NCI-H460 (cell line): Measurements from ENCODE around the gene SNCG. TPM values are rescaled to one million over a fixed set of nuclear protein-coding genes. Genes with fewer than 3 reads are reported as not detected.
"Not testable (repeated sequence)": the region's sequence is repeated elsewhere in the genome, so short reads cannot be mapped to it uniquely, and the experiment has no call there.

Experiments
- DNase-seq: peaks from one replicate; pipeline ENCODE4 v3.0.0-alpha.2; 2016; ENCODE audit warnings: low read depth; ENCODE audit errors: extremely low read depth
- polyA plus RNA-seq: library from polyadenylated mRNA; depleted of rRNA; stranded (reverse); fragments of >200 nt; gene quantifications from 2 replicates; pipeline ENCODE4 v1.2.3, GENCODE V29; 2014; cell fraction: nucleus; rRNA removed
- total RNA-seq: library from RNA; depleted of rRNA; stranded (reverse); fragments of >200 nt; shearing (Covaris generic); gene quantifications from 2 replicates; pipeline ENCODE4 v1.2.3, GENCODE V29; 2014; rRNA removed

The SNCG gene
- 14.6 and 18.9 TPM in 2 replicates for total RNA-seq
- 29.0 and 32.5 TPM in 2 replicates for polyA plus RNA-seq

DNA sequence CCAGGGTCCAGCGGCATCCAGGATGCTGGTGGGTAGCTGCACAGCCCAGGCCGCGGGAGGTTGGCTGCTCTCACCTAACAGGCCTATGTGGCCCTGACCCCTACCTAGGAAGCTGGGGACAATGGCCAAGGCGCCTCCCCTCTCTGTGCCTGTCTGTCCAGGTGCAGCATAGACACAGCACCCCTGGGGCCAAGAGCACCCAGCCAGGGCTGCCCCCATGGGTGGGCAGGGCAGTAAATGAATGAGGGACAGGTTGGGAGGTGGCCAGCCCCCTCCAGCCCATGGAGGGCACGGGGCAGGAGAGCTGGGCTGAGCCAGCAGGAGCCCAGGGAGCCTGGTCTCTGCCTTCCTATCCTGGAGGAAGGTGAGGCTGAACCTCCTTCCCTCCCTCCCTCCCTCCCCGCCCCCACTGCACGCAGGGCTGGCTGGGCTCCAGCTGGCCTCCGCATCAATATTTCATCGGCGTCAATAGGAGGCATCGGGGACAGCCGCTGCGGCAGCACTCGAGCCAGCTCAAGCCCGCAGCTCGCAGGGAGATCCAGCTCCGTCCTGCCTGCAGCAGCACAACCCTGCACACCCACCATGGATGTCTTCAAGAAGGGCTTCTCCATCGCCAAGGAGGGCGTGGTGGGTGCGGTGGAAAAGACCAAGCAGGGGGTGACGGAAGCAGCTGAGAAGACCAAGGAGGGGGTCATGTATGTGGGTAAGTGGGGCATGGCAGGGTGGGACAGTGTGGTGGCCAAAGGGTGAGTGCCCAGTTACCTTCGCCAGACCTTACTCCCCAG lies at the start of gene SNCG:
SNCG (plus strand) TSS at position 484 of the 785 bp plus-strand sequence; CDS start at position 583, 99 bp downstream.
- no peak for DNase-seq

DNA sequence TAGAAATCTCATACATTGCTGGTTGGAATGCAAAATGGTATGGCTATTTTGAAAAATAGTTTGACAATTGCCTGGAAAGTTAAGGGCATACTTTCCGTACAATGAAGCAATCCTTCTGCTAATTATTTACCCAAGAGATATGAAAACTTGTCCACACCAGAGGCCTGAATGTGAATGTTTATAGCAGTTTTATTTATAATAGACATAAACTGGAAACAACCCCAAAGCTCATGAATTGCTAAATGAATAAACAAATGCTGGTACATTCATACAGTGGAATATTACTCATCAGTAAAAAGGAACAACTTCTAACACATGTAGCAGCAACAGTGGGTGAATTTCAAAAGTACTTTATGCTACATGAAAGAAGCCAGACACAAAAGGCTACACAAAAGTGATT lies 43.7 kb upstream of the SNCG start:
- DNase-seq, result no peak

DNA sequence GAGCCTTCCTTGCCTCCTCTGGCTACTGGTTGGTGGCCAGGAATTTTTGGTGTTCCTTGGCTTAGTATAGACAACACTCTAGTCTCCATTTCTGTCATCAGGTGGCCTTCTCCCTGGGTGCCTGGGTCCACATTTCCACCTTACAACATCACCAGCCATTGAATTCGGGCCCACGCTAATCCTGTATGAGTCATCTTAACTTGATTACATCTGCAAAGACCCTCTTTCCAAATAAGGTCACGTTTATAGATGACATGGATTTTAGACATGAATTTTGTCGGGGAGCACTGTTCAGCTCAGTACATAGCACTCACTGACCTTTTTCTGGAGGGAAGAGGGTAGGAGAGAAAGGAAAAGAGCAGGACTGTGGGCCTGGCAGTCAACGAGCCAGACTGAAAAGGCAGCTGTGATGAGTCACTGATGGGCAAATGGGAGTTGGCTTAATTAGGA lies 40.4 kb upstream of the SNCG start:
- DNase-seq, result no peak

DNA sequence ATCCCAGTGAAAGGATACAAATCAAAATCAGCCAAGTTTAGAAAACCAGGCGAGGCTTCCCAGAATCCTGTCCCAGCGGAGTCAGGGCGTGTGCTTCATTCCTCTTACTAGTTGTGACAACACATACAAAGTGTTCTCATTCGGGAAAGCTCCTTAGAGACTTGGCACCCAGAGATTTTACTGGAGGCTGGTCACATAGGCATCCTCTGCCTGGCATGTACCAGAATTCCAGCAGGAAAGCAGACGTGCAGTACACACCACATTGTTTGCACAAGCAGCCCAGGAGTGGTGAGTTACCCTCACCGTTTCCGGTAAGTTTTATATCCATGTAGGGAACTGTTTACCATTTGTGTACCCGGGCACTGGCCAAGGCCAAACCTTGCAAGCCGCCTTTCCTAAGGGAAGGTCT lies 35.8 kb upstream of the SNCG start:
- DNase-seq, result no peak

DNA sequence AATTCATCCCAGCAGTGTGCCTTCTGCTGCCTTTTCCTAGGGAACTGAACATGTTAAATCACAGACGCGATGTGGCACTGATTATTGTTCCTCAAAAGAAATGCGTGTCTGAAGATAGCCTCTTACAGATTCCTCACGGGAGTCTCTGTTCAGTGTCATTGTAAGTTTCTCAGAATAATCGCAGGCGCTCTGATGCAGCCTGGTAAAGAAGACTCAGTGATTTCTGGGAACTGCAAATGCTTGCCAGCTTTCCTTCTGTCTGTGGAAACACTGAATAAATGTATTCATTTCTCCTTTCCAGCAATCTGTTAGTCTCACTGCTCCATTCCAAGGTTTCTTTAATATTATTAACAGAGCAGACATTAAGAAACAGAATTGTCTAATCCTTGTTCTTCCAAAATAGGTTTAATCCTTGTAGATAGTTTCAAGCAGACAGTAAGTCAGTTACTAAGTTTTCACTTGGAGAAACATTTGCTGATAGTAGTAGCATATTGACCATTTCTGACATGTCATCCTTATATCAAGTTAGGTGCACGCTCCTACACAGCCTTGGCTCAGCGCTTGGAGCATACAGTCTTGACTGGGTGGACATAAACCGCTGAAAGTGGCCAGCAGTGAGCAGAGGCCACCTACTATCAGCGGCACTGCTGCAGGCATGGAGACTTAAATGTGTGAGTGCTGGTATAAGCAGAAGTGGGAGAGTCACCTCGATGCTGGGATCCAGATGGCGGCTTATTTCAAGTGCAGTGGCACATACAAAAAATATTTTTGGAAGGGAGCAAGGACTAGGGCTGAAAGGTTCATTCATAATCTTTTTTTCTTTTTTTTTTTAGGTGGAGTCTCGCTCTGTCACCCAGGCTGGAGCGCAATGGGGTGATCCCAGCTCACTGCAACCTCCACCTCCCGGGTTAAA lies 28.7 kb upstream of the SNCG start:
- no peak for DNase-seq

DNA sequence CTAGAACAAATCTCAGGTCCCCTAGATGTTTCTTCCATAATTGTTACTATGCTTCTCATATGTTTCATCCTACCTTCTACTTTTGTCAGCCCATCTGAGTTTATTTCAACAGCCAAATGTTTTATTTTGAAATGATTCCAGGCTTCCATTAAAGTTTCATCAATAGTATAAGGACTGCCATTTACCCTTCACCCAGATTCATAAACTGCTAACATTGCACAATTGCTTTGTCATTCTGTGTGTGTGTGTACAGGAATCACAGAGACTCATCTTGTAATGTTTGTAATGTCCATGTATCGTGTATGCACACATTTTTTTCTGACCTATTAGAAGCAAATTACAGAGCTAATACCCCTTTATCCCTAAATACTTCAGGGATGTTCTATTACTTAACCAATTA lies 26.5 kb upstream of the SNCG start:
- no peak for DNase-seq

DNA sequence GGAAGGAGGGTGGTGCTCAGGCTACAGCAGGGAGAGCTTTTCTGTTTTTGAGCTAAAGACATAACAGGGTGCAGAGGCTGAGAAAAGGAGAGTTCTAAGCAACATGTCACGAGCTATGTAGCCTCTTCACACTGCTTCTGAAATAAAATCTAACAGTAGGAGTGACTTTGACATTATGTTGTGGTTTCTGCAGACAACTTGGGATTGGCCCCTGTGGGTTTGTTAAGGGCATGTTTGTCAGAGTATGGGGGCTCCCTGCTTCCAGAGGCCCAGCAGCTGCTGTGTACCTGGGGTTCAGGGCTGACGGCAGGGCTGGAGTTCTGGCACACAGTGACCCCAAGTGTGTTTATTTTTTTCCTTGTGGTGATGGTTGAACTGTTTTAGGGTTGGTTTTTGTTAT lies 25.7 kb upstream of the SNCG start:
- DNase-seq, result no peak

DNA sequence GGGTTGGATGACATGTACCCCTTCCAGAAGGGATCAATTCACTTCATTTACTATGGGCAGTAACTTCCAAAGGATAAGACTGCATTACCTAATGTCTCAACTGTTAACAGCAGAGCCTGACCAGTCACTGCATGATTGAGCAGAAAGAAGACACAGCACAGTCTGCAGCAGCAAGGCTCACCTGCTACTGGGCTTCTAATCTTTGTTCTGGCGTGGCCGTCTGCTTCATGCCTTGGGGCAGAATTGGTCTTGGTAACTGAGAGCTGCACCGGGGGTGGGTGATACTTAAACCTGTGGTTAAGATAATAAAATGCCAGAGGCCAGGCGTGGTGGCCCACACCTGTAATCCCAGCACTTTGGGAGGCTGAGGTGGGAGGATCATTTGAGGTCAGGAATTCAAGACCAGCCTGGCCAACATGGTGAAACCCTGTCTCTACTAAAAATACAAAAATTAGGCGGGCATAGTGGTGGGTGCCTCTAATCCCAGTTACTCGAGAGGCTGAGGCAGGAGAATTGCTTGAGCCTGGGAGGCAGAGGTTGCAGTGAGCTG lies 24.2 kb upstream of the SNCG start:
- not testable (repeated sequence) for DNase-seq

DNA sequence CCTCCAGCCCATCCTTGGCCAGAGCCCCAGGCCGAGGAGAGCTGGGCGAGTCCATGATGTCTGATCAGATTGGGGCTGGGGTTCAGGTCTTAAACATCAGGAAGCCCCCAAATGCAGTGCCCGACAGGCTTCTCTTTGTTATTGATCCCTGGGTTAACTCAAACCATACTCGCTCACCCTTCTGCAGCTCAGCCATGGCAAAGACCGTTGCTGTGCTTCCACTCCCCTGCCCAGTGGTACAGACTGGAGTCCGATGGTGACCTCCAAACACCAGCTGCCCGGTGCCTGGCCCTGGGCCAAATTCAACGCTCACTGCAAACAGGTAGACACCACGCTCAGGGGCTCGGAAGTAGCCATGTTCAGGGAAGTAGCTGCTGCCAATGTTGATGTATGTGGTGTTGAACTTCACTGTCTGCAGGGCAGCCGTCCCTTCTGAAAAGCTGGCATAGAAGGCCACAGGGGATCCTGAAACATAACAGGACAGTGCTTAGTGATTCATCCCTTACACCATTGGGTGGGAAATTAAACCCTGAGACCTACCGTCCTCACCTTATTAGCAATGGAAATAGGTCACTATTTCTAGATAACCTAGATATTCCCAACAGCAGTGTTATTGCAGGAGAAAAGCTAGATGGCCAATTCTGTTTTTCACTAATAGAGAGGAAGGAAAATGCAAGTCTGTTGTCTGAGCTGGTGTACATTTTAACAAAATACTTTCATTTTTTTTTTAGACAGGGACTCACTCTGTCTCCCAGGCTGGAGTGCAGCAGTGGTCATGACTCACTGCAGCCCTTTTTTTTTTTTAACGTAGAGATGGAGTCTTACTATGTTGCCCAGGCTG lies 21.5 kb upstream of the SNCG start:
- no peak for DNase-seq

DNA sequence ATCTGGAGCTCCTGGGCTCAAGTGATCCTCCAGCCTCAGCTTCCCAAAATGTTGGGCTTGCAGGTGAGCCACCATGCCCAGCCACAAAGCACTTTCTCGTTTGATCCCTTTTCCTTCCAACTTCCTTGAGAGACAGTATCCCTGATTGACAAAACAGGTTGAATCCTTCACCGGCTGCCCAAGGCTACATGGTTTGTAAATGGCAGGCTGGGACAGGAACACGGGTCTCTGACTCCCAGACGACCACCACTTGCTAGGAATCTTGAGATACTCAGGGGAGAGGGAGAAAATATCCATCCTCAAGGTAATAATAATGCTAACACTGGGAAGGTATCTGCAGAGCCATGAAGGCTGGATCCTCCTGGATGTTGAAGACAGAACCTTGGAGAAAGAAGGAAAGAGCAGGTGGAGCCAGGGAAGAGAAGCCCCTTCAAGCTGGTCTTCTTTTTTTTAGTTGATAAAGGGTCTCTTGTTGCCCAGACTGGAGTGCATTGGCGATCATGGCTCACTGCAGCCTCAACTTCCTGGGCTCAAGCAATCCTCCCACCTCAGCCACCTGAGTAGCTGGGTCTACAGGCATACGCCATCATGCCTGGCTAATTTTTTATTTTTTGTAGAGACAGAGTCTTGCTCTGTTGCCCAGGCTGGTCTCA lies 20.8 kb upstream of the SNCG start:
- DNase-seq, result no peak

DNA sequence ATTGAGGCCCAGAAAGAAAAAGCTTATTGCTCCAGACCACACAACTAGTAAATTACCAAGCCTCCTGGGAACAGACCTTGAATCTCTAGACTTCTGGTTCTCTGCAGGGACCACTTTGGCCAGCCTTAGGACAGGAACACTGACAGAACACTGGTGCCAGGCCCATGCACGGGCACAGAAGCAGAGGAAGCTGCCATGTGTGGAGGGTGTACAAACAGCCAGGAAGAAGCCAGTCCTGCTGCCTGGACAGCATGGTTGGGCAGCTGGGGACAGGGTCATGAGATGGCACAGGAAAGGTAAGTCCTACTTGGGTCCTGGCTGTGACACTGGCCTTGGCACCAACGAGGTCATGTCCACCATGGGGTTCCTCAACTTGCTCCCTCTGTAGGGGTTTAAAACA lies 20.1 kb upstream of the SNCG start:
- DNase-seq, result no peak

DNA sequence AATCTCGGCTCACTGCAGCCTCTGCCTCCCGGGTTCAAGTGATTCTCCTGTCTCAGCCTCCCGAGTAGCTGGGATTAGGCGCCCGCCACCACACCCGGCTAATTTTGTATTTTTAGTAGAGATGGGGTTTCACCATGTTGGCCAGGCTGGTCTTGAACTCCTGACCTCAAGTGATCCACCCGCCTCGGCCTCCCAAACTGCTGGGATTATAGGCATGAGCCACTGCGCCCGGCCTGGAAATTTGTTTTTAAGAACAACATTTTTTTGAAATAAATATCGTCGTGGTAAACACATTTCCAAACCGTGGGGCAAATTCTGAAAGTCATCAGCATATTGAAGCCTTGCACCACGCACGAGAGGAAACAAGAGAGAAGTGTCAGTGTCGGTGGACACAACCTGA lies 18.3 kb upstream of the SNCG start:
- not testable (repeated sequence) for DNase-seq

DNA sequence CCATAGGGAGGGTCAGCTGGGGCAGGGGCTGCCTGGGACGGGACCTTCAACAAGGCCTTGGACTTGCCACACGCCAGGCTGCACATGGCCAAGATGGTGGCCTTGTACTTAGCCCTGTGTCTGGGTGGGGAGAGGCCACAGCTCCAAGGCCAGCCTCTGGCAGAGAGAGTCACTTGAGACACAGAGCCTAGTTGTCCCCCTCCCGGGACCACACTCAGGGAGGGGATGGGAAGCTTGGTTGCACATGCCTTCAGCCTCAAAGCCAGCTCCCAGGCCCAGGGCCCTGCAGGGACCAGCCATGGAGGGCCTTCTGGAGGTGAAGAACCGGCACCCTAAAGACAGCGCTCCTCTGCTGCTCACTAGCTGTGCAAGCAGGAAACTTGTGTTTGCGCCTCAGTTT lies 17.7 kb upstream of the SNCG start:
- DNase-seq, result no peak

DNA sequence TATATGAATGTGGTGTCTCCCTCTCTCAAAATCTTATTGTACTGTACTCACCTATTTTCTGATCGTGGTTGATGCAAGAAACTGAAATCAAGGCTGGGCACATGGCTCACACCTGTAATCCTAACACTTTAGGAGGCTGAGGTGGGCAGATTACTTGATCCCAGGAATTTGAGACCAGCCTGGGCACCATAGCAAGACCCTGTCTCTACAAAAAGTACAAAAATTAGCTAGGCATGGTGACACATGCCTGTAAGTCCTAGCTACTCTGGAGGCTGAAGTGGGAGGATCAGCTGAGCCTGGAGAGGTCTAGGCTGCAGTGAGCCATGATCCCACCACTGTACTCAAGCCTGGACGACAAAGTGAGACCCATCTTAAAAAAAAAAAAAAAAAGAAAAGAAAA lies 17.0 kb upstream of the SNCG start:
- no peak for DNase-seq

DNA sequence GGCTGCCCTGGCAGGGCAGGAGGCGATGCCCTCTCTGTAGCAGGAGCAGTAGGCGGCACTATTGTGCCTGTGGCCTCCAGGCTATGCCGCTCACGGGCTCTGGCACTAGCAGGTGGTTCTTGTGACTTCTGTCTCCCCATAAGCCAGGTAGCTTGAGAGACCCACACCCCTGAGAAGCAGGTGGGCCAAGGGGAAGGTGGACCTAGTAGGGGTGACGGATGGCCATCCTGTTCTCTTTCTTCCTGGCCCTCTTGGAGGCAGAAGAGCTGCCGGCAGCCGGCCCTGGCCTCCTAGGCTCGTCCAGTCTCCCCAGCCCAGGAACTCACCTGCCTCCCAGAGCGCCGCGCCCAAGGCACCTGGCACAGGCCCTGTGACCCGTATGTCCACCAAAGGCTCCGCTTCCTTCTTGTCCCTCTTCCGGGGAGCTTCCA lies 16.4 kb upstream of the SNCG start:
- DNase-seq, result no peak

DNA sequence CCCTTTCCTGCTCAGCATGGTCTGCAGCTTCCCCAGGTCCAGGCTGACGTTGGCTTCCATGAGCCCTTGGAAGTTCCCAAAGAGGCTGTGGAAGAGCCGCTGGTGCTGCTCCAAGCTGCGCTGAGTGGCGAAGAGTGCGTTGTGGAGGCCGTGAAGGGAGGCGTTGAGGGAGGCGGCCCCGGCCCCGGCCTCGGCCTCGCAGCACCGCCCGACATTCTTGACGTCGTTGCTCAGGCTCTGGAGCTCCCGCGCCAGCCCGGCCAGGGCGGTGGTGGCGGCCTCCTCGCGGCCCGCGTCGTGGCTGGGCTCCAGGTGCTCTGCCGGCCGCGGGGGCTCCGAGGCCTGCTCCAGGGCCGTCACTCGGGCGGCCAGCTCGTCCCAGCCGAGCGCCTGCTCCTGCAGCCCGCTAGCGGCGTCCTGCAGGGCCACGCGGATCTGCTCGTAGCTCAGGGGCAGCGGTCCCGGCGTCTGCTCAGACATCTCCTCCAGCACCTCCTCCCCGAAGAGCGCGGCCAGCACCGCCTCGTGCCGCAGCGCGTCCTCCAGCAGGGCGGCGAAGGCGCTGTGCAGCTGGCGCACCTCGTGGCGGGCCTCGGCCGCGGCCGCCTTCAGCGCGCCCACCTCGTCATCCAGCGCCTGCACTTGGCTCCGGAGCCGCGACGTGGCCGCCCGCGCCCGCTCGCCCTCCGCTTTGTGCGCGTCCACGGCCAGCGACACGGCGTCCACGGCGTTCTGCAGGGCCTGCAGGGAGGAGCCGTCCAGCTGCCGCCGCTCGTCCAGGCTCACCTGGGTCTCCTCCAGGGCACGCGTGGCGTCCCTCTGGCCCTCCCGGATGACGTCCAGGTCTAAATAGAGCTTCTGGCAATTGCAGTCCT lies 15.7 kb upstream of the SNCG start:
- no peak for DNase-seq

DNA sequence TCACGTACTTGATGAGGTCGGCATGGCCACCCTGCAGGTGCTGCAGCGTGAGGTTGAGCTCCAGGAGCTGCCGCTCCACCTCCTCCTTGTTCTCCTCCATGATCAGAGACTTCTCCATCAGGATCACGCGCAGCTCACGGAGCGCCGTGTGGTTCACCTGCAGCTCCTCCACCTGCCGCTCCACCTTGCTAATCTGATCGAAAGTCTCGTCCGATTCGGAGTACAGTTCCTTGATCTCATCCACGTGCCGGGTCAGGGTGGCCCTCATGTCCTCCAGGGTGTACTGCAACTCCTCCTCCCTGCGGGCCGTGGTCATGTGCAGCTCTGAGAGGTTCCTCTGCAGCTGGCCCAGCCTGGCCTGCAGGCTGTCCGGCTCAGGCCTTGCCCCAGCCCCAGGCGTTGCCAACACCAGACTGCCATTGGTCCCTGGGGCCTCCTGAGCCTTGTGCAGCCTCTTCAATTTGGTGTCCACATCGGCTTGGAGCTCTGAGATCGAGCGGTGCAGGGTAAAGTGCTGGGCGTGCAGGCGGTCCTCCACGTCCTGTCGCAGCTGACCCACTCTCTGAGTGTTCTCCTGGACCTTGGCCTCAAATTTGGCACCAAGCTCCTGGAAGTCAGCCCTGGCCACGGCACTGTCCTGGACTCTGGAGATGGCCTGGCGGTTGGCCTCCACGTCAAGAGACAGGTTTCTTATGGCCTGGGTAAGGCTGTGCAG lies 14.9 kb upstream of the SNCG start:
- no peak for DNase-seq

DNA sequence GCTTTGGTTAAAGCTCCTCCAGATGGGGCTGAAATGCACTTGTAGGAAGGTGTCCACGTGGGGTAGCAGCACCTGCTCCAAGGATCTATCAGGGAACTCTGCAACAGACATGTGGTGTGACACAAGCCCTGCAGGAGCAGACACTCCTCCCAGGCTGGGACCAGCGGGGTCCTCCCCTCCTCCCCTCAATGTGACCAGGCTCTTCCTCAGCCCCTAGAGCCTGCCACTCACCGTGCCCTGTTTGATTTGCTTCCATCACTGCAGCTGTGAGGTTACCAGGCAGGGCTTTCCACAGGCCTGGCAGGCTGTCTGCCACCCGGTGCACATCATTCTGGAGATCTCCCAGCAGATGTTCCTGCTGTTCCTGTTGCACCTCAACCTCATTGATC lies 14.4 kb upstream of the SNCG start:
- DNase-seq, result no peak
